ENCODE results near the gene ABITRAM.

The ABITRAM gene

DNA sequence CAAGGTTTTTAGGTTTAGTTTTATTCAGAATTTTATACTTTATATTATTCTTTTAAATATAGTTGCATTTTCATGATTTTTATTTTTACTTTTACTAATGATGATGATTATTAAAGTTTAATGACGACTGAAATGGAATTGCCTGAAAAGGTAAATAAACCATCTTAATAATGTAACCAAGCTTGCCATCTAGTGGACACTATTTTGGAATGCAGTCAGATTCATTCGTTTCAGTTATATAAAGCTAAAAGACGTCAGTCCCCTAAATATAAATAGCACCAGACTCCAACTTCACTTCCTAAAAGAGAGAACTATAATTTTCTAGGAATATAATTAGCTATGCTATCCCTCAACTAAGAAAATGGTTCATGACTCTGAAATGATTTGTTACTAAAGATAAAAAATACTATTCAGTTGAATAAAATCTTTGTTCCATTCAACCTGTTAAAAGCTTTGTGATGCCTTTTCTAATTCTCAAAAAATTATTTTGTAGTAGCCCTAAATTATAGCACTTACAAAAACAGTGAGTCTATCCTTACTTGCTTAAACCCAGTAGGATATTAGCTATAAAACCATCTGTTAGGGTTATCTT, 19.9 kb downstream of the ABITRAM start:
- Histone ChIP-seq H3K4me3 (ENCODE audit: low read depth in 1 of 2, low read length in 1 of 2) (no peak overlapping the region), H3K27me3 (no peaks in the 10 kb centered on the region), H3K4me1 (ENCODE audit: control insufficient read depth in 1 of 2, insufficient read depth in 1 of 2, low read depth in 1 of 2, low read length in 1 of 2) (no peaks in the 10 kb centered on the region), H3K9me3 (no peaks in the 10 kb centered on the region), H3K27ac (no peak overlapping the region), H3K36me3 (peaks cover 4% of the 10 kb centered on the region)
- TF ChIP-seq, protein P1, sequence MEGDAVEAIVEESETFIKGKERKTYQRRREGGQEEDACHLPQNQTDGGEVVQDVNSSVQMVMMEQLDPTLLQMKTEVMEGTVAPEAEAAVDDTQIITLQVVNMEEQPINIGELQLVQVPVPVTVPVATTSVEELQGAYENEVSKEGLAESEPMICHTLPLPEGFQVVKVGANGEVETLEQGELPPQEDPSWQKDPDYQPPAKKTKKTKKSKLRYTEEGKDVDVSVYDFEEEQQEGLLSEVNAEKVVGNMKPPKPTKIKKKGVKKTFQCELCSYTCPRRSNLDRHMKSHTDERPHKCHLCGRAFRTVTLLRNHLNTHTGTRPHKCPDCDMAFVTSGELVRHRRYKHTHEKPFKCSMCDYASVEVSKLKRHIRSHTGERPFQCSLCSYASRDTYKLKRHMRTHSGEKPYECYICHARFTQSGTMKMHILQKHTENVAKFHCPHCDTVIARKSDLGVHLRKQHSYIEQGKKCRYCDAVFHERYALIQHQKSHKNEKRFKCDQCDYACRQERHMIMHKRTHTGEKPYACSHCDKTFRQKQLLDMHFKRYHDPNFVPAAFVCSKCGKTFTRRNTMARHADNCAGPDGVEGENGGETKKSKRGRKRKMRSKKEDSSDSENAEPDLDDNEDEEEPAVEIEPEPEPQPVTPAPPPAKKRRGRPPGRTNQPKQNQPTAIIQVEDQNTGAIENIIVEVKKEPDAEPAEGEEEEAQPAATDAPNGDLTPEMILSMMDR (IDR thresholded peaks at IDR 0.05): no peak

- H3K36me3 ChIP-seq: peaks cover 4% of the 10 kb centered on the region
- no peaks in the 10 kb centered on the region for H3K4me1 ChIP-seq (ENCODE audit: control insufficient read depth in 1 of 2, insufficient read depth in 1 of 2, low read depth in 1 of 2, low read length in 1 of 2)
- TF ChIP-seq, protein P1 (IDR thresholded peaks at IDR 0.05): no peak
- H3K27me3 ChIP-seq: no peaks in the 10 kb centered on the region
- no peak overlapping the region for H3K4me3 ChIP-seq (ENCODE audit: low read depth in 1 of 2, low read length in 1 of 2)
- H3K9me3 ChIP-seq: no peaks in the 10 kb centered on the region
- no peak overlapping the region for H3K27ac ChIP-seq
Observed at GRCh38 chr9:108956022-108956630, 21.9 kb downstream of the ABITRAM start.

- Histone ChIP-seq H3K9me3 (no peaks in the 10 kb centered on the region), H3K36me3 (peaks cover 2% of the 10 kb centered on the region), H3K27ac (no peak overlapping the region), H3K4me1 (ENCODE audit: control insufficient read depth in 1 of 2, insufficient read depth in 1 of 2, low read depth in 1 of 2, low read length in 1 of 2) (no peaks in the 10 kb centered on the region), H3K27me3 (no peaks in the 10 kb centered on the region), H3K4me3 (ENCODE audit: low read depth in 1 of 2, low read length in 1 of 2) (no peak overlapping the region)
- TF ChIP-seq, protein P1 (IDR thresholded peaks at IDR 0.05): no peak
Observed at GRCh38 chr9:108956631-108957026, 22.4 kb downstream of the ABITRAM start.

DNA sequence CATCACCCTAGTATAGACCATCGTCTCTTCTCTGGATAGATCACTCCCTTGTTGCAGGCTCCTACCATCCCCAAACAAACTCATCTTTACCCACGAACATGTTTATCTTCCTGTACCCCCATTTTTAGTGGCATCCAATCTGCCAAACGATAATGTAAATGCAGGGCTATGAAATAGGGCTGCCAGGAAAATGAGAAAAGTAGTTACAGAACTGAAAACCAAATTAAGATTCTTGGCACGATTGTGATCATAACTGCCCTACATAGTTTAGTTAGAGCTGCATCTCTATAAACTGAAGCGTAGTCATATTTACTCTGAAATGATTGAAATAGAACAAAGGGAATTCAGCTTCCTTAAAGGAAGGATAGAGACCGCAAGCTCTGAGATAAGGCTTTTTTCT, 26.1 kb downstream of the ABITRAM start:
- no peaks in the 10 kb centered on the region for H3K36me3 ChIP-seq
- H3K27ac ChIP-seq: no peak overlapping the region
- TF ChIP-seq, protein P1 (IDR thresholded peaks at IDR 0.05): no peak
- H3K4me1 ChIP-seq (ENCODE audit: control insufficient read depth in 1 of 2, insufficient read depth in 1 of 2, low read depth in 1 of 2, low read length in 1 of 2): no peaks in the 10 kb centered on the region
- no peak overlapping the region for H3K4me3 ChIP-seq (ENCODE audit: low read depth in 1 of 2, low read length in 1 of 2)
- H3K27me3 ChIP-seq: no peaks in the 10 kb centered on the region
- no peaks in the 10 kb centered on the region for H3K9me3 ChIP-seq

GRCh38 chr9:108961151-108961550, 27.0 kb downstream of the ABITRAM start:
- H3K27me3 ChIP-seq: no peaks in the 10 kb centered on the region
- no peaks in the 10 kb centered on the region for H3K9me3 ChIP-seq
- H3K4me1 ChIP-seq (ENCODE audit: control insufficient read depth in 1 of 2, insufficient read depth in 1 of 2, low read depth in 1 of 2, low read length in 1 of 2): no peaks in the 10 kb centered on the region
- no peaks in the 10 kb centered on the region for H3K36me3 ChIP-seq
- no peak overlapping the region for H3K27ac ChIP-seq
- no peak overlapping the region for H3K4me3 ChIP-seq (ENCODE audit: low read depth in 1 of 2, low read length in 1 of 2)
- TF ChIP-seq, protein P1 (IDR thresholded peaks at IDR 0.05): no peak
